Activated T-helper 1 cell treated with Interleukin-2 at 50 U/mL for 16 hours (primary cell): ENCODE data around the gene PGLYRP3.
A peak's percentile ranks its signal among the peaks of the same experiment; 100 is the strongest.

Experiments used
- DNase-seq: peaks from one replicate; pipeline ENCODE4 v3.0.0-alpha.2; 2020; ENCODE audit warnings: low read depth

The PGLYRP3 gene

DNA sequence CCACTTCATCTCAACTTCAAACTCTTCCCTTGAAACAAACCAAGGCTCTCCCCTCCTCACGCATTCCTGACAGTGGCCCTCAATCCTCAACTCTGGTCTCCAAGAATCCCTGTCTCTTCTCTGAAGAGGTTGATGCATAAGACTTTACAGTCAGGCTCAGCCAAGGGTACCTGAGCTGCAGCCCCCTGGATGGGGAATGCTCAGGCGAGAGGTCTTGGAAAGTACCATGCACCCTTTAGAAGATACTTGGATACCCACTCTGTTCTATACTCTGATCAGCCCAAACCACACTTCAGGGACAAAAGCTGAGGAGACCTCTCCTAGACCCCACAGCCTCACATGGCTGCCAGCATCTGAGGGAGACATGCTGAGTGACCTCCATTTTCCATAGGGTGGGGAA lies 536 bp upstream of the PGLYRP3 start:
- no peak for DNase-seq

DNA sequence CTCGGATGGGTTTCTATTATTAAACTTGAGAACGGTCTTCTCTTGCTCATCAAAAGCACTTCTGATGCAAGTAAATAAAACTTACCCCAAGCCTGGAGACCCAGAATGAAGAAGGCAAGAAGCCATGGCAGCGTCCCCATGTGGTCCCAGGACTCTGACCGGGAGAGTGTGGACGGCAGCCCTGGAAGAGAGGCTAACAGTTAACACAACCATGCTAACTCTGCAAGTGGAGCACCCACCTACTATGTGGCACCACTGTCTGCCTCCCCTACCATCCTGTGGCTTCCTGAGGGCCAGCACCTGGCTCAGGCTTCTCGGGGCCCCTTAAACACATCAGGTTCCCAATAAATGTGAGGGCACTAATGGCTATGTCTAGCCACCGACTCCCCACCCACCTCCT lies 2.2 kb downstream of the PGLYRP3 start:
- DNase-seq = no peak

GRCh38 chr1:153309441-153309840 lies 3.3 kb downstream of the PGLYRP3 start:
- no peak for DNase-seq

DNA sequence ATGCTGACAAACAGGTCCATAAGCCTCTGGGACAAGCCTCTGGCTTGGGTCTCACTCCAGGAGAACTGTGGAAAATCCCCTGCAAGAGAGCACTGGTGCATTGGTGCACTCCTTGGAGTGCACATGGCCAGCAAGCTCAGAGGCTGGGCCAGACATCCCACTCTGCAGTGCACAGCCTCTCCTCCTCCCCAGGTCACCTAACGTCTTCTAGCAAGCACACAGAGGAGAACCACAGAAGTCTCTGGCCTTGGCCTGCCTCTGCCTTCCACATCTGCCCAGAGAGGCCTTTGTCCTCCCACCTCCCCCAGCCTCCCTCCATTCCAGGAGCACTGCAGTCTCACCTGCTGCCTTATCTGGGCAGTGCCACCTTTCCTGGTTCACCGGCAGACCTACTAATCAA lies 4.2 kb downstream of the PGLYRP3 start:
- DNase-seq = no peak

DNA sequence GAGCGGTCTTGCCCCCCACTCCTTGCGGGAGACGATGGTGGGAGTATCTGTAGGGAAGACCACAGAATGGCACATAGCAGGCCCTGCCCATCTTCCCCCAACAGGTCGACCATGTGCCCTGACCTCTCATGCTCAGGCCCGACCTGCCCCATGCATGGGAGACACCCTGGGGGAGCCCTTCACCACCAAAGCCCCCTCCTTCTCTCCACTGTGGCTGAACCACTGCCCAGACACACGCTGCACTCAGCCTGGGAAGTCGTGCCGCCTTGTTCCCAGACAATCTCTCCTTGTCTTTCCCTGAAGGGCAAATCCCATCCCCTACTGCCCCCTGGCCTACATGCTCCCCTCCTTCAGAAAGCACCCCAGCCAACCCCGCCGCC lies 5.5 kb downstream of the PGLYRP3 start:
- DNase-seq = no peak

GRCh38 chr1:153306303-153307220 lies 6.2 kb downstream of the PGLYRP3 start:
- DNase-seq = no peak

DNA sequence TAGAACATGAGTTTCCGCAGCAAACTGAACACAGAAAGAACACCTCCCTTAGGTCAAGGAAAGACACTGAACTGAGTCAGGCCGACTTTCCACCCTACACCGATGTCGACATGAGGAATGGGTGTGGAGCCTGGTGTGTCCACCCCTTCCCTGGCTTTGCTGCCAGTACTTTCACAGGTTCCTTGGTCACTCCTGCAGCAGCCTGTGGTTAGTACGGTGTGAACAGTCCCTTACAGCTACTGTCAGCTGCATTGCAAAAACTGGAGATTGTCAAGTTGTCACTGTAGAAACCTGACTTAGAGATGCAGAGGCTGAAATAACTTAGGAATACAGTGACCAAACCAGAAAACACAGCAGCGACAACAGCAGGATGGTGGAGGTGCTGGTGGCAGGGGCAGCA lies 7.1 kb downstream of the PGLYRP3 start:
- DNase-seq = no peak

GRCh38 chr1:153302308-153302707 lies 10.4 kb downstream of the PGLYRP3 start:
- no peak for DNase-seq

- no peak for DNase-seq
Observed at GRCh38 chr1:153293851-153294250, 18.9 kb downstream of the PGLYRP3 start.

DNA sequence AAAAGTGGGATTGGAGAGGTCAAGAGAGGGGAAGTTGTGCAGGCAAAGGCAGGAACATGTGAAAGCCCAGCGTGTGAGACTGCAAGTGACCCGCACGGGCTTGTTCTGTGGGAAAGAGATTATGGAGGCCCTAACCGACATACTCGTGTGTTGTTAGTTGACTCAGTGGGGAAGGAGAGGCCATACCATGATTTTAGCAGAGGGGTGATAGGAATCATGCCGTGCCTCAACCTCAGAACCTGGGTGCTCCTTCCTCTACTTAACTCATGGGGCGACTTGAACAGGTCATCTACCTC lies 19.3 kb downstream of the PGLYRP3 start:
- DNase-seq = no peak

DNA sequence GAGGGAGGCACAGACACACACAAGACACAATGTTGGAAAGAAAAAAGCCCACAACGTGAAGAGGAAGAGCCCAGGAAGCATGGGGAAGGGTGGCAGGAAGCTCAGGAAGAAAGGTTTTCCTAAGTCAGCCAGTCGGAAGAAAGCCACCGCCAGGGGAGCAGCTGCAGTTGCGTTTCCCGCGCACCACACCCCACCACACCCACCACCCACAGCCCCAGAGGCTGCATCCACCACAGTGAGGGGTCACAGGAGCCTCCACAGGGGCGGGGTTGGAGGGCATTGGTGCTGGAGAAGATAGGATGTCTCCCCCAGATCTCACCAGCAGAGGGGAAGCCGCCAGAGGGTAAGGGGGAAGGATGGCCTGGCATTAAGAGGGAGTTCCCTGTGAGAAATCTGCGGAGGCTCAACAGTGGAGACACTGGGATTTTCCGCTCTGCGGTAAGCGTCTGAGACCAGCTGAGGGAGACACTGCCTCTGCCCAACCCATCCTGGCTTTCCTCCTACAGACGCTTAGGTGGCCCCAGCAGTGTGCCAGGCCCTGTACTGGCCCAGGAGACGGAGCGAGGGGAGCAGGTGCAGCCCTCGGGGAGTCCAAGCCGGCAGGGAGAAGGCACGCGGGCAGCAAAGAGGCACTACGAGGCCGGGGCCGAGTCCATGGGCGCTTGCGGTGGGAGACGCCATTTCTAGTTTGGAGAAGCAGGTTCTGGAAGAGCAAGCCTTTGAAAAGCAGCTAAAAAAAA lies 19.8 kb downstream of the PGLYRP3 start:
- DNase-seq = no peak

DNA sequence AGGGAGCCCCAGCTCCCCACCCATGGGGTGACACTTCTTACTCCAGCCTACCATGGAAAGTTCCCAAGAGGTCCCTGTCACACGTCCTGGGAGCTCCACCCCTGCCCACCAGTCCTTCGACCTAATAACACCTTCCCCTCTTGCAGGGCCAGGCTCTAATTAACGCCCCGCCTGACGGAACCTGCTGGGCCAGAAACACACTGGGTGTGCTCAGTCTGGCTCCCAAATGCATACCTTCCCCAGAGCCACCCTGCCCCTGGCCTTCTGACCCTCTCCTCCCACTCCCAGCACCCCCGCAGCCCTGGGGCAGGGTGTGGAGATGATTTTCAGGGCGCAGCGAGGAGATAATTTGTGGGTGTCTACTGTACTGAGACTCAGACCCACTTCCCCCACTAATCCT lies 20.6 kb downstream of the PGLYRP3 start:
- no peak for DNase-seq

DNA sequence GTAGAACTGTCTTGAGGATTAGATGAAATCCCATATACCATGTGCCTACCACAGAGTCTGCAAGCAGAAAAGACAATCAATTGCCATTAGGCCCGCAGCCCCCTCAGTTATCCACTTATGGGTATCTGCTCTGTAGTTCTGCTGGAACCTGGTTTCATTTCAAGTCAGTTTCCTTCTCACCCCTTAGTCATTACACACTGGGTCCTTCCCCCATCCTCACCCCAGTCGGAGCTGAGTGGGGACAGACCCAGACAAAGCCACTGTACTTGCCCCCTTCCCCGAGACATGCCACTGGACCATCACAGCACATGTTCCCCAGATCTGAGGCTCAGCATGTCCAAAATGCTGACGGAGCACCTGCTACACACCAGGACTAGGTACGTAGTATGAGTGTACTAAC lies 21.2 kb downstream of the PGLYRP3 start:
- DNase-seq = no peak

- DNase-seq = no peak
Observed at GRCh38 chr1:153288634-153289275, 24.0 kb downstream of the PGLYRP3 start.

- no peak for DNase-seq
Observed at GRCh38 chr1:153277852-153278251, 34.9 kb downstream of the PGLYRP3 start.

DNA sequence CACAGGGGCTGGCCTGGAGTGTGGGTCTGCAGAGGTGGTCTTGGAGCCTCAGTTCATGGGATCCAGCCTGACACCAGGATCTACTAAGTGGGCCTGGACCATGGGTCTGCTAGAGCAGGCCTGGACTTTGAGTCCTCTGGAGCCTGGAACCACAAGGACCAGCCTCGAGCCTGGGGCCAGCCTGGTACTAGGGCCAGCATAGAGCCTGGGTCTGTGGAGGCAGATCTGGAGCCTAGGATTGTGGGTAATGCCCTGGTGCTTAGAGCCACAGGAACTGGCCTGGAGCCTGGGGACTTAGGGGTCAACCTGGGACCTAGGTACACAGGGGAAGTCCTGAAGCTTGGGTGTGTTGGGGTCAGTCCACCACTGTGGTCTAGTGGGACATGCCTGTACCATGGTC lies 40.6 kb downstream of the PGLYRP3 start:
- DNase-seq = no peak

DNA sequence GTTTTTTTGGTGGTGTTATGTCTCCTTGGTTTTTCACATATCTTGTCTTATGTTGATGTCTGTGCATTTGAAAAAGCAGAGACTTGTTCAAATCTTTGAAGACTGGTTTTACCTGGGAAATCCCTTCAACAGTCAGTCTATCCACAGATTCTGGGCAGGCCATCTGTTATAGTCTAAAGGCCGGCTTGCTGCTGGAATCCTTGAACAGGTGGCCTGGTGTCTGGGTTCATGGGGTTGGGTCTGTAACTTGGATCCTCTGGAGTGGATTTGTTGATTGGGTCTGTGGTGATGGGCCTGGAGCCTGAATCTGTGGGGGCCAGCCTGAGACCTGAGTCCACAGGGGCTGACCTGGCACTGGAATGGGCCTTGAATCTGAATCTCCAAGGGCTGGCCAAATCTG lies 41.0 kb downstream of the PGLYRP3 start:
- DNase-seq = no peak

- DNase-seq = no peak
Observed at GRCh38 chr1:153265457-153265856, 47.3 kb downstream of the PGLYRP3 start.

- DNase-seq = no peak
Observed at GRCh38 chr1:153262462-153263157, 50.1 kb downstream of the PGLYRP3 start.

GRCh38 chr1:153262070-153262366 lies 50.7 kb downstream of the PGLYRP3 start:
- no peak for DNase-seq

DNA sequence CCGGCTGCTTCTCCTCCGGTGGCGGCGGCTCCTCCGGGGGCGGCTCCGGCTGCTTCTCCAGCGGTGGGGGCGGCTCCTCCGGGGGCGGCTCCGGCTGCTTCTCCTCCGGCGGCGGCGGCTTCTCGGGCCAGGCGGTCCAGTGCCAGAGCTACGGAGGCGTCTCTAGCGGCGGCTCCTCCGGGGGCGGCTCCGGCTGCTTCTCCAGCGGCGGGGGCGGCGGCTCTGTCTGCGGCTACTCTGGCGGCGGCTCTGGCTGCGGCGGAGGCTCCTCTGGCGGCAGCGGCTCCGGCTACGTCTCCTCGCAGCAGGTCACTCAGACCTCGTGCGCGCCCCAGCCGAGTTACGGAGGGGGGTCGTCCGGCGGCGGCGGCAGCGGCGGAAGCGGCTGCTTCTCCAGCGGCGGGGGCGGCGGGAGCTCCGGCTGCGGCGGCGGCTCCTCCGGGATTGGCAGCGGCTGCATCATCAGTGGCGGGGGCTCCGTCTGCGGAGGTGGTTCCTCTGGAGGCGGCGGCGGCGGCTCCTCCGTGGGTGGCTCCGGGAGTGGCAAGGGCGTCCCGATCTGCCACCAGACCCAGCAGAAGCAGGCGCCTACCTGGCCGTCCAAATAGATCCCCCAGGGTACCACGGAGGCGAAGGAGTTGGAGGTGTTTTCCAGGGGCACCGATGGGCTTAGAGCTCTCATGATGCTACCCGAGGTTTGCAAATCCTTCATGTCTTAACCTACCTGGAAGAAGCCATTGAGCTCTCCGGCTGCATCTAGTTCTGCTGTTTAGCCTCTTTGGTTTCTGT lies 51.3 kb downstream of the PGLYRP3 start:
- peak; percentile 2 for DNase-seq
